ENCODE data around the gene GALNS.

Gene GALNS

DNA sequence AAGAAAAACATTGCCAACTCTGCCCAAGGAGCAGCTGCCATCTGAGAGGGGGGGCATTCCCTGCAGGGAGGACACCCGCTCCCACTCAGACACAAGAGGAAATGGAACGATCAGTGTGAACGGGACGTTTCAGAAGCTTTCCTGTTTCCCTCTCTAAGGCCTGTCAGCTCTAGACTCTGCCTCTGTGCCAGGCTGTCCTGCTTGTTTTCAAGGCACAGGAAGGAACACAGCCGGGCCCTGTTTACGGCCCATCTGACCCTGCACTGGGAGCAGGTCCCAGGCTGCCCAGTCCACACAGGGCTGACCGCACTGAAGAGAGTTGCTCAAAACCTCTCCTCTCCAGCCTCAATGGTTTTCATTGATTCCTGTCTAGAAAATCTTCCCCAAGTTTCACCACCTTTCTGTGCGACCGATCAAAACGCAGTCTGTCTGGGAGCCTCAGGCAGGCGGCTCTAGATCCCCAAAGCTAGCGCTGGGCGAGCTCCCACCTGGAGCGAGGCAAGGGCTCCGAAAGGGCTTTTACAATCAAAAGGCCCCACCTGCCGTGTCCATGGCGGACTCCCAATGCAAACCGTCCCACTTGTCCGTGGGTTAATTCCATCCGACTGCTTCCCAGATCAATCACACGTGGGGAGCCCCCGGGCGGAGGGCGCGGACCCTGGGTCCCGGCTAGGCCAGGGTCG, 73.2 kb downstream of the GALNS start:
- no peaks in the 10 kb centered on the region for H3K9me3 ChIP-seq (ENCODE audit: control insufficient read depth, low read length)
- H3K4me3 ChIP-seq (ENCODE audit: low read depth, low read length), result peak overlapping the region; percentile 34
- peaks cover 7% of the 10 kb centered on the region for H3K79me2 ChIP-seq
- H3K4me2 ChIP-seq (ENCODE audit: low read length), result peak overlapping the region; percentile 32
- H3K27me3 ChIP-seq (ENCODE audit: control insufficient read depth, insufficient read depth, low read length), result no peaks in the 10 kb centered on the region
- no peak overlapping the region for H3K9ac ChIP-seq
- H3K36me3 ChIP-seq (ENCODE audit: control insufficient read depth, insufficient read depth, low read length), result no peaks in the 10 kb centered on the region
- H3K4me1 ChIP-seq, result no peaks in the 10 kb centered on the region
- TF ChIP-seq, protein P1, sequence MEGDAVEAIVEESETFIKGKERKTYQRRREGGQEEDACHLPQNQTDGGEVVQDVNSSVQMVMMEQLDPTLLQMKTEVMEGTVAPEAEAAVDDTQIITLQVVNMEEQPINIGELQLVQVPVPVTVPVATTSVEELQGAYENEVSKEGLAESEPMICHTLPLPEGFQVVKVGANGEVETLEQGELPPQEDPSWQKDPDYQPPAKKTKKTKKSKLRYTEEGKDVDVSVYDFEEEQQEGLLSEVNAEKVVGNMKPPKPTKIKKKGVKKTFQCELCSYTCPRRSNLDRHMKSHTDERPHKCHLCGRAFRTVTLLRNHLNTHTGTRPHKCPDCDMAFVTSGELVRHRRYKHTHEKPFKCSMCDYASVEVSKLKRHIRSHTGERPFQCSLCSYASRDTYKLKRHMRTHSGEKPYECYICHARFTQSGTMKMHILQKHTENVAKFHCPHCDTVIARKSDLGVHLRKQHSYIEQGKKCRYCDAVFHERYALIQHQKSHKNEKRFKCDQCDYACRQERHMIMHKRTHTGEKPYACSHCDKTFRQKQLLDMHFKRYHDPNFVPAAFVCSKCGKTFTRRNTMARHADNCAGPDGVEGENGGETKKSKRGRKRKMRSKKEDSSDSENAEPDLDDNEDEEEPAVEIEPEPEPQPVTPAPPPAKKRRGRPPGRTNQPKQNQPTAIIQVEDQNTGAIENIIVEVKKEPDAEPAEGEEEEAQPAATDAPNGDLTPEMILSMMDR (IDR thresholded peaks at IDR 0.05), result no peak
- H3K27ac ChIP-seq, result peak overlapping the region; percentile 49
- no peak overlapping the region for H2AFZ ChIP-seq

DNA sequence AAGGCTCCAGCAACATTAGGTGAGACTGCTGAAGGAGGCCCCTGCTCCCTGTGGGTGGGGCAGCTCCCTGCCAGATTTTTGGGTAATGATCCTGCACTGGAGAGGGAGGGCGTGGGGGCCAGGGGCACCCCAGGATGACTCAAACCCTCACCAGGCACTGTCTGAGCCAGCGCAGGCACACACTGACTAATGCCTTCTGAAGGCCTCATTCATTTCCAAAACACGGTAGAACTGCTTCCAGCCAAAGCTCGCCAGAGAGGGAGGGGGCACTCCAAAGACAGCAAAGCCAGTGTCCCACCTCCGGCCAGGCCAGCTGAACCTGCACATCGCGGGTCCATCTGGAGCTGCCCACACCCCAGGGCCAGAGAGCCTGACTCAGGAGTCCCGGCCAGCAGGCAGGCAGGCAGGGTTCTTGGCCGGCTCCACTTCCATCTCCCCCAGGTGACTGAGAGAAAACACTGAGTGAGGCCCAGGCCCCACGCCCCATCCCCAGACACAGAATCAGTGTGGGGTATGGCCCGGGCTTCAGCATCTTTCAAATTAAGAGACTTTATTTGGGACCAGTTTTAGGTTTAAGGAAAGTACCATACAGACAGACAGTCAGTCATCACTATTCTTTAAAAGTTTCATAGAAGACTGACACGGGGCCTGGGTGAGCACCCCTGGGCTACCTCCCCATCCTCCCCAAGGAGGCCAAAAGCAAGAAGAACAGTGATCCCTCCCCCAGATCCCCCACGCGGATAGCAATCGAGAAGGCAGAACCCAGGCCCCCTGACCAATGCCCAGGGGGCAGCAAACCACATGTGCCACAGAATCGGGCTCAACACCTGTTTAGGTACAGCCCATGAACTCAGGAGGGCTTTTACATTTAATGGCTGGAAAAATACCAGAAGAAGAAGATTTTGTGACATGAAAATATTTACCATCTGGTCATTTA, 74.0 kb downstream of the GALNS start:
- Histone ChIP-seq H2AFZ (no peak overlapping the region), H3K9me3 (ENCODE audit: control insufficient read depth, low read length) (no peaks in the 10 kb centered on the region), H3K4me2 (ENCODE audit: low read length) (no peak overlapping the region), H3K4me3 (ENCODE audit: low read depth, low read length) (no peak overlapping the region), H3K27ac (peak overlapping the region; percentile 49), H3K9ac (no peak overlapping the region), H3K27me3 (ENCODE audit: control insufficient read depth, insufficient read depth, low read length) (no peaks in the 10 kb centered on the region), H3K36me3 (ENCODE audit: control insufficient read depth, insufficient read depth, low read length) (no peaks in the 10 kb centered on the region), H3K4me1 (no peaks in the 10 kb centered on the region), H3K79me2 (peaks cover 7% of the 10 kb centered on the region)
- TF ChIP-seq, protein P1 (IDR thresholded peaks at IDR 0.05), result no peak

DNA sequence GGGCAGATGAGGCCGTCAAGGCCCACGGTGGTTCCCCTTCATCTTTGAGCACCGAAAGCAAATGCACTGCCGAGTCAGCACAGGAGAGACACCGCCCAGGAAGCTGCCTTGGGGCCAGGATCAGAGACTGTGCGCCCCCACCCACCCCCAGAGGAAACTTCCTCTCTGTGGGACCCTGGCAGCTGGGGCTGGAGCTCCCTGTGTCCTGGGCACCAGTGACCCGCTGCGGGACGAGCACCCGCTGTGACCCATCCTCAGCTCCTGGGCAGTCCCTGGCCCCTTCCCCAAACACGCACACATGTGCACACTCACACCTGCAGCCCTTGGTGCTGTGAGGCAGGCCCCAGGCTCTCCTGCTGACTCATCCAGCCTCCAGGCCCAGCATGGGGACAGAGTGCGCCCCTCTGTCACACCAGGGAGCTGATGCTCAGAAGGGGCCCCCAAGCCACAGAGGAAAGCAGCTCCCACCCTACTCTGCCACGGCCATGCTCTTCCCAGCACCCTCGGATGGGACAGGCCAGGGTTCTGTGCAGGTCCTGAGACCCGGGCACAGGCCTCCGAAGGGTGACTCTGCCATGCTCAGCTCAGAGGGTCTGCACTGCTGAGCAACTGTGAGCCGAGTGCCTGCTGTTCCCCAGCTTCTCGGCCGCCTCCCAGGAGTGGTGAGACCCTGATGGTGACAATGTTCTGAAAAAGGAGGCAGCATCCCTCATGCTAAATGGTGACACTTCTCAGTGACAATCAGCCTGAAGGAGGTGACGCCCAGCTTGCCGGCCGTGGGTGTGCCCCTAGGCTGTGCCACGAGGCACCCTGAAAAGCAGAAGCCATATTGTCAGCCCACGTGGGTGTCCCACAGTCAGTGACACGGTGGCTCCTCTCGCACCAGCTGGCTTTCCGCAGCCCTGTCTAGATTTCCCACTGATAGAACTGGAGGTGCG, 75.3 kb downstream of the GALNS start:
- TF ChIP-seq, protein P1 (IDR thresholded peaks at IDR 0.05), result no peak
- H2AFZ ChIP-seq, result no peak overlapping the region
- no peak overlapping the region for H3K4me3 ChIP-seq (ENCODE audit: low read depth, low read length)
- no peak overlapping the region for H3K9ac ChIP-seq
- H3K4me2 ChIP-seq (ENCODE audit: low read length), result no peak overlapping the region
- no peaks in the 10 kb centered on the region for H3K4me1 ChIP-seq
- H3K36me3 ChIP-seq (ENCODE audit: control insufficient read depth, insufficient read depth, low read length), result no peaks in the 10 kb centered on the region
- peaks cover 7% of the 10 kb centered on the region for H3K79me2 ChIP-seq
- no peak overlapping the region for H3K27ac ChIP-seq
- no peaks in the 10 kb centered on the region for H3K27me3 ChIP-seq (ENCODE audit: control insufficient read depth, insufficient read depth, low read length)
- H3K9me3 ChIP-seq (ENCODE audit: control insufficient read depth, low read length), result no peaks in the 10 kb centered on the region

DNA sequence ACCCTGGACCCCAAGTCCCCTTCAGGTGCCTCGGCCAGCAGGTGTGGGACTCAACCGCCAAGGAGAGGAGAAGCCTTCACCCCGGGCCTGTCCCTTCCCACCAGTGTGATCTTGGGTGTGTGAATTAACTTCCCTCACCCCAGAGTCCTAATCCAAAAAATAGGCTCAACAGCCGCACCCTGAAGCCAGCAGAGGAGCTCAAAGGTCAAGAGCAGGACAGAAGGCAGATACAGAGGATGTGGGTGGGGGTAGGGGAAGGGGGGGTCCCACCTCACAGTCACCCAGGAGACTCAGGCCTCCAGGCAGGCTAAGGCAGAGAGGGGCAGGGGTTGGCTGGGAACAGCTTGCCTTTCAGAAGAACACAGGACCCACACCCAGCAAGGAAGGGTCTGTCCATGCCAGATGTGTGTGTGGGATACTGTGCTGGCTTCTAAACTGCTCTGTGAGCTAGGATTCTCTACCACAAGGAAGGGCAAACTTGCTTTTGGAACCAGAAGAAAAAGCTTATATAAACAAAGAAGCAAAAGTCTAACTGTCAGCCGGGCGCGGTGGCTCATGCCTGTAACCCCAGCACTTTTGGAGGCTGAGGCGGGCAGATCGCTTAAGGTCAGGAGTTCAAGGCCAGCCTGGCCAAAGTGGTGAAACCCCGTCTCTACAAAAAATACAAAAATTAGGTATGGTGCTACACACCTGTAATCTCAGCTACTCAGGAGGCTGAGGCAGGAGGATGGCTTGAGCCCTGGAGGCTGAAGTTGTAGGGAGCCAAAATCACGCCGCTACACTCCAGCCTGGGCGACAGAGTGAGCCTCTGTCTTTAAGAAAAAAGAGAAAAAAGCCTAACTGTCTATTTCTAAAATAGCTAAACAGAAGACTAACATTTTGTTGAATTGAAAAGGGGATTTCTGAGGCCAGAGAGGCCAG, 76.3 kb downstream of the GALNS start:
- no peaks in the 10 kb centered on the region for H3K27me3 ChIP-seq (ENCODE audit: control insufficient read depth, insufficient read depth, low read length)
- no peak overlapping the region for H2AFZ ChIP-seq
- H3K4me2 ChIP-seq (ENCODE audit: low read length), result no peak overlapping the region
- H3K4me1 ChIP-seq, result no peaks in the 10 kb centered on the region
- TF ChIP-seq, protein P1 (IDR thresholded peaks at IDR 0.05), result no peak
- no peak overlapping the region for H3K9ac ChIP-seq
- H3K79me2 ChIP-seq, result peaks cover 7% of the 10 kb centered on the region
- H3K4me3 ChIP-seq (ENCODE audit: low read depth, low read length), result no peak overlapping the region
- H3K36me3 ChIP-seq (ENCODE audit: control insufficient read depth, insufficient read depth, low read length), result no peaks in the 10 kb centered on the region
- H3K27ac ChIP-seq, result no peak overlapping the region
- H3K9me3 ChIP-seq (ENCODE audit: control insufficient read depth, low read length), result no peaks in the 10 kb centered on the region

Measured in parathyroid adenoma (tissue), 2 donors.